ENCODE results near the gene MAP4K3. TPM values are rescaled to one million over a fixed set of nuclear protein-coding genes. Genes with fewer than 3 reads are reported as not detected.

MAP4K3 gene
- total RNA-seq, 3 donors from 2014 or later: 32.7 to 50.4 (median 39.9) TPM

DNA sequence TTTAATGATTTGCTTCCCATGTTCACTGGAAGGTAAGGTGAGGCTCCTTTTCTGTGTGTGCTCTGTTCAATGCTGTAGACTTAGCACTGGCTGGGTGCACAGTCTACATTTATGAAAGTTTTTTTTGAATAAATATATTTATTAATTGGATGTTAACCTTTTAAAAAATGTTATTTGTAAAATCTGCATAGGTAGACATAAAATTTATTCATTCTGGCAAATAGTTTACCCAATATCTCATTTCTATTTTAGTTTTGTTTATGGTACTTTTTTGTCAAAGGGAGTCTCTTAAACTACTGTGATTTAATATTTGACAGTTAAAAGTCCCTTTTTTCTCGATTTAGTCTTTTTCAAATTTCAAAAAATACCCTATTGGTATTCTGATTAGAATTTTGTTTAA, 213.2 kb downstream of the MAP4K3 start:
- Histone ChIP-seq H3K36me3 (ENCODE audit: low read depth) (no peaks in the 10 kb centered on the region), H3K9me3 (no peaks in the 10 kb centered on the region), H3K4me1 (ENCODE audit: low read depth) (no peaks in the 10 kb centered on the region), H3K4me3 (no peak overlapping the region)
- intact Hi-C loops (cut with DNase I, micrococcal nuclease): no loop called here
- no peak for ATAC-seq
- DNase-seq: no peak
- TF ChIP-seq, protein P1, sequence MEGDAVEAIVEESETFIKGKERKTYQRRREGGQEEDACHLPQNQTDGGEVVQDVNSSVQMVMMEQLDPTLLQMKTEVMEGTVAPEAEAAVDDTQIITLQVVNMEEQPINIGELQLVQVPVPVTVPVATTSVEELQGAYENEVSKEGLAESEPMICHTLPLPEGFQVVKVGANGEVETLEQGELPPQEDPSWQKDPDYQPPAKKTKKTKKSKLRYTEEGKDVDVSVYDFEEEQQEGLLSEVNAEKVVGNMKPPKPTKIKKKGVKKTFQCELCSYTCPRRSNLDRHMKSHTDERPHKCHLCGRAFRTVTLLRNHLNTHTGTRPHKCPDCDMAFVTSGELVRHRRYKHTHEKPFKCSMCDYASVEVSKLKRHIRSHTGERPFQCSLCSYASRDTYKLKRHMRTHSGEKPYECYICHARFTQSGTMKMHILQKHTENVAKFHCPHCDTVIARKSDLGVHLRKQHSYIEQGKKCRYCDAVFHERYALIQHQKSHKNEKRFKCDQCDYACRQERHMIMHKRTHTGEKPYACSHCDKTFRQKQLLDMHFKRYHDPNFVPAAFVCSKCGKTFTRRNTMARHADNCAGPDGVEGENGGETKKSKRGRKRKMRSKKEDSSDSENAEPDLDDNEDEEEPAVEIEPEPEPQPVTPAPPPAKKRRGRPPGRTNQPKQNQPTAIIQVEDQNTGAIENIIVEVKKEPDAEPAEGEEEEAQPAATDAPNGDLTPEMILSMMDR (IDR thresholded peaks at IDR 0.05): no peak

DNA sequence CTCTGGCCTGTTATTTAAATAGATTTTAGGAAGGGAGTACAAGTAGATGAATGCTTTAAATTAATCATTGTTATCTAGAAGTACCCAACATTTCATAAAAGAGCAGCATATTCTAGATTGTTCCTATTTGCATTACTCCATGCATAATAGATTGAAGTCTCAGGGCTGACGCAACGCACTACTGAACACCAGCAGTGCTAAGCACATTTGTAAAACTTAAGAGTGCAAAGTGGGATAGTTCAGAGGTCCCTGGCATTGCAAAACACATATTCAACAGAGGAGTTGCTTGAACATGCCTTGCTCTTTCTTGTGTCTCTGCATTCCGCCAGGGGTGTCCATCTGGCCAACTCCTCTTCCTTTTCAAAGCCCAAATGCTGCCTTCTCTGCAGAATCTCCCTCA, 215.6 kb downstream of the MAP4K3 start:
- Histone ChIP-seq H3K4me3 (no peak overlapping the region), H3K36me3 (ENCODE audit: low read depth) (no peaks in the 10 kb centered on the region), H3K9me3 (no peaks in the 10 kb centered on the region), H3K4me1 (ENCODE audit: low read depth) (no peaks in the 10 kb centered on the region)
- ATAC-seq (no peak), DNase-seq (no peak)
- intact Hi-C loops (cut with DNase I, micrococcal nuclease): no loop called here
- TF ChIP-seq, protein P1 (IDR thresholded peaks at IDR 0.05): no peak

DNA sequence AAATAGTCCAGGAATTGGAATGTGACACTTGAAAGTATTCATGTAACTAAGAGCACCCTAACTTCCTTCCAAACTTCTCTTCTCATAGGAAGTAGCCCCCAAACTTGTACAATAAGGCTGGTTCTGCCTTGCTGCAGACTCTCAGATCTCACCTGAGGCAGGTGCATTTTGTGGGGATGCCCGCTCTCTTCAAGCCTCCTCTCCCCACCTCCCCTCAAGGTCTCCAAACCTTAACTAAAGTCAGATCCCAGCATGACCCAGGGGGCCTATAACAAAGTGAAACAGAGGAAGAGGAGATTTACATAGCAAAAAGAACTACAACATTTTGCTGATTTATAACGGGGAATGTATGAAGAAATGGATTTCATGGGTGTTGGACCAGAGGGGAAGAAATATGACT, 216.9 kb downstream of the MAP4K3 start:
- Histone ChIP-seq H3K4me1 (ENCODE audit: low read depth) (no peaks in the 10 kb centered on the region), H3K9me3 (no peaks in the 10 kb centered on the region), H3K4me3 (no peak overlapping the region), H3K36me3 (ENCODE audit: low read depth) (no peaks in the 10 kb centered on the region)
- DNase-seq: no peak
- no peak for ATAC-seq
- TF ChIP-seq, protein P1 (IDR thresholded peaks at IDR 0.05): no peak
- intact Hi-C loops (cut with DNase I, micrococcal nuclease): no loop called here

DNA sequence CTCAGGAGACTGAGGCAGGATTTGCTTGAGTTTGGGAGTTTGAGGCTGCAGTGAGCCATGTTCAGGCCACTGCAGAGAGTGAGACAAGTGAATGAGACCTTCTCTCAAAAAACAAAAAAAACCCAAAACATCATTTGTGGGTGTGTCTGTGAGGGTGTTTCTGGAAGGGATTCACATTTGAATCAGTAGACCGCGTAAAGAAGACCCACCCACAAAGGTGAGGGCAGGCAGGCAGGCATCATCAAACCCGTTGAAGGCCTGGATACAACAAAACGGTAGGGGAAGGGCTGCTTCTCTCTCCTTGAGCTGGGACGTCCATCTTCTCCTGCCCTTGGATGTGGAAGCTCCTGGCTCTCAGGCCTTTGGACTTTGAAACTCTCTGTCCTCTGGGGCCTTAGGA, 218.7 kb downstream of the MAP4K3 start:
- H3K36me3 ChIP-seq (ENCODE audit: low read depth): no peaks in the 10 kb centered on the region
- DNase-seq (no peak), ATAC-seq (no peak)
- H3K4me1 ChIP-seq (ENCODE audit: low read depth): no peaks in the 10 kb centered on the region
- intact Hi-C loops (cut with DNase I, micrococcal nuclease): no loop called here
- no peak overlapping the region for H3K4me3 ChIP-seq
- TF ChIP-seq, protein P1 (IDR thresholded peaks at IDR 0.05): no peak
- no peaks in the 10 kb centered on the region for H3K9me3 ChIP-seq

DNA sequence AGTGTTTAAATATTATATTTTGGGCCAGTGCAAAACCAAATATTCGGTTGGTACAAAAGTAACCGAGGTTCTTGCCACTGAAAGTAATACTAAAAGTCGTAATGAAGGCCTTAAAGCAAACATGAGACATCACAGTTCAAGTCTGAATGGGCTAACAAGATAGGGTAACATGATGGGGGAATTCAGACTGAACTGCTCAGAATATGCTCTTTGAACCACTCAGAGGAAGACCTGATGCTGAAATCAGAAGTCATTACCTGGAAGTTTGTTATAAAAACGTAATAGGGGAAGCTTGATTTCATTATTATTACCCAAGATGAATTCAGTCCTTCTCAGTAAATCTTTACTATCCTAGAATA, 219.9 kb downstream of the MAP4K3 start:
- no peaks in the 10 kb centered on the region for H3K9me3 ChIP-seq
- peak; percentile 24 for ATAC-seq
- no peak overlapping the region for H3K4me3 ChIP-seq
- no peak for DNase-seq
- H3K4me1 ChIP-seq (ENCODE audit: low read depth): no peaks in the 10 kb centered on the region
- TF ChIP-seq, protein P1 (IDR thresholded peaks at IDR 0.05): no peak
- no peaks in the 10 kb centered on the region for H3K36me3 ChIP-seq (ENCODE audit: low read depth)
- intact Hi-C loops (cut with DNase I, micrococcal nuclease): no loop called here
